ENCODE results near the gene IFITM10.

DNA sequence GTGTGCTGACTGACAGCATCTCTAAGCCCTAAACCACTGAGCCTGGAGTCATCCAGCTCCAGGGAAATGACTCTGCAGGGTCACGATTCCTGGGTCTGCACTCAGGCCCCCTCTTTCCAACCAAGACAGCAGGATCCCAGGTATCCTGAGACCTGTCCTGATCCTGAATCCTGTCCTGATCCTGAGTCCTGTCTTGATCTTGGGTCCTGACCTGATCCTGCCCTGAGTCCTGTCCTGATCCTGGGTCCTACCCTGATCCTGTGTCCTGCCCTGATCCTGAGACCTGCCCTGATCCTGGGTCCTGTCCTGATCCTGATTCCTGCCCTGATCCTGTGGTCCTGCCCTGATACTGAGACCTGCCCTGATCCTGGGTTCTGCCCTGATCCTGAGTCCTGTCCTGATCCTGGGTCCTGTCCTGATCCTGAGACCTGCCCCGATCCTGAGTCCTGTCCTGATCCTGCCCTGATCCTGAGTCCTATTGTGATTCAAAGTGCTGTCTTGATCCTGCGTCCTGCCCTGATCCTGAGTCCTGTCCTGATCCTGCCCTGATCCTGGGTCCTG is 54.8 kb downstream of the IFITM10 start:
- no peak for TF ChIP-seq CTCF (IDR thresholded peaks at IDR 0.05)
- no peak for TF ChIP-seq POLR2A (IDR thresholded peaks at IDR 0.05)

Measured in heart left ventricle (tissue), 13 donors.